Stimulated activated CD8-positive, alpha-beta memory T cell treated with anti-CD3 and anti-CD28 coated beads, Interleukin-7, amount 100 ng/mL, for 1 hour (primary cell): ENCODE results near the gene BRCA1.
"Not testable (repeated sequence)": the region's sequence is repeated elsewhere in the genome, so short reads cannot be mapped to it uniquely, and the experiment has no call there.

ENCODE experiments used
- DNase-seq, 2 donors: peaks; one replicate each; pipeline ENCODE4 v3.0.0-alpha.2; 2020; ENCODE audit warnings: low read depth in 2 of 2

BRCA1 gene

DNA sequence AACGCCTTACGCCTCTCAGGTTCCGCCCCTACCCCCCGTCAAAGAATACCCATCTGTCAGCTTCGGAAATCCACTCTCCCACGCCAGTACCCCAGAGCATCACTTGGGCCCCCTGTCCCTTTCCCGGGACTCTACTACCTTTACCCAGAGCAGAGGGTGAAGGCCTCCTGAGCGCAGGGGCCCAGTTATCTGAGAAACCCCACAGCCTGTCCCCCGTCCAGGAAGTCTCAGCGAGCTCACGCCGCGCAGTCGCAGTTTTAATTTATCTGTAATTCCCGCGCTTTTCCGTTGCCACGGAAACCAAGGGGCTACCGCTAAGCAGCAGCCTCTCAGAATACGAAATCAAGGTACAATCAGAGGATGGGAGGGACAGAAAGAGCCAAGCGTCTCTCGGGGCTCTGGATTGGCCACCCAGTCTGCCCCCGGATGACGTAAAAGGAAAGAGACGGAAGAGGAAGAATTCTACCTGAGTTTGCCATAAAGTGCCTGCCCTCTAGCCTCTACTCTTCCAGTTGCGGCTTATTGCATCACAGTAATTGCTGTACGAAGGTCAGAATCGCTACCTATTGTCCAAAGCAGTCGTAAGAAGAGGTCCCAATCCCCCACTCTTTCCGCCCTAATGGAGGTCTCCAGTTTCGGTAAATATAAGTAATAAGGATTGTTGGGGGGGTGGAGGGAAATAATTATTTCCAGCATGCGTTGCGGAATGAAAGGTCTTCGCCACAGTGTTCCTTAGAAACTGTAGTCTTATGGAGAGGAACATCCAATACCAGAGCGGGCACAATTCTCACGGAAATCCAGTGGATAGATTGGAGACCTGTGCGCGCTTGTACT, at the start of gene BRCA1:
TSS of gene BRCA1 (minus strand) at position 232 of the 834 bp plus-strand sequence. CDS start 1,268 bp downstream, outside the sequence.
- DNase-seq: peak; percentile 83 to 86

DNA sequence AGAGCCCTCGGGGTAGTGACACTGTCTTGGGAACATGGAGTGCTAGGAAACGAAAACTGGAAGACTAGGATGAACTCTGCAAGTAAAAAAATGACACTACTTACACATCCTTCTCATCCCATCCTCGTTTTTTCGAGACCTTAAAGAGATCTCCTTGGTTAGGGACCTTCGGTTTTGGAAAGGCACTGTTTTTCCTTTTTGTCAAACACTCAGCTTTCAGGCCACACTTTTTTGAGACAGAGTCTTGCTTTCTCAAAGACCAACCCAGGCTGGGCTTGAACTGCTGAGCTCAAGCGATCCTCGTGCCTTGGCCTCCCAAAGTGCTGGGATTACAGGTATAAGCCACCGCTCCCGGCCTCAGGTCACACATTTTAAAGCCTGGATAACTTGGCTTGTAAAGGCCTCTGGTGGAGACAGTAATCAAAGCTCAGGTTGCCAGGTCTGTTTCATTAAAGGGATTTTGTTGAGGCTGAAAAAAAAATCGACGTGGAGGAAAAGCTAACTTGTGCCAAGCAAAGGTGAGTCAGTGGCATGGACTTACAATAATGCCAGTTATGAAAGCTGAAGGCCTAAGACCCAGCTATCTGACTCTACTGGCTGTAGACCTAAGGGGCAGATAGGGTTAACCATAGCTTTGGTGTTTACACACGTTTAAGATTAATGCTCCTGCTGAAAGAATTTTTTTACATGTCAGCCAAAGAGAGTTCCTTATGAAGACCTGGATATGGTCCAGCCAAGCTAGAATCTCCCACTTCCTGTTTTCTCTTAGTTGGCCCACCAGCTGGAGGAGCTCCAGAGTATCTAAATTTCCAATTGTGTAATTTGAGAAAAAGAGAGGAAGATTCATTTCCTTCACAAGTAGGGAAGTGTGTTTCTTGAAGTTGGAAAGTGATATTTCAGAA, 46.7 kb upstream of the BRCA1 start:
- no peak for DNase-seq

DNA sequence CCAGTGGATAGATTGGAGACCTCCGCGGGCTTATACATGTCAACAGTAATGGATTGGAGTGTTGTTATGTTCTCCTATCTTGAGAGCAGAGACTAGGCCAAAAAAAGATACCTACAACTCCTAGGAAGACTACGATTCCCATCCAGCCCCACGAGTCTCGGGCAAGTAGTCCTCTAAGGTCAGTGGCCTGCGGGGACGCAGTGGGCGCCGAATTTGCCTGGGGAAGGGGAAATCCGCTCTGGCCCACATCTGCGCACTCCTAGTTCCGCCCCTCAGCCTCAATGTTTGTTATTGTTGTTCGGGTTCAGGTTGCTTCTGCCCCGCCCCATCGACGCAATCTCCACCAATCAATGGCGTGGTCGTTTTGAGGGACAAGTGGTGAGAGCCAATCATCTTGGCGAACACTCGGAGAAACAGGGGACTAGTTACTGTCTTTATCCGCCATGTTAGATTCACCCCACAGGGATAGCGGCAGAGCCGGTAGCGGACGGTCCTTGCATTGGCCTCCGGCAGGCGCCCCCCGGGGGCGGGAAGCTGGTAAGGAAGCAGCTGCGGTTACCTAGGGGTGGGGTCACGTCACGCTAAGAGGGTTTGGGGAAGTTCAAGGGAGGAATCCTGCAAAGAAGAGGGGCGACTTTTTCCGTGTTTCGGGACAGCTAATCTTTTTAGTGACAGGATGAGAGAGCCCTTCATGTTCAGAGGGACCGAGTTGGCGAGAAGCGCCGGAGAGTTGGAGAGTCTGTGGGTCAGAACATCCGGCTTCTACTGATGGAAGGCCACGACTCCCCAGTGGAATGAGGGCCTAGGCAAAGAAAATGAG, 45.8 kb upstream of the BRCA1 start, which contains the start of gene NBR1:
TSS of gene NBR1 (plus strand) at position 449 of the 820 bp plus-strand sequence. CDS start 4,586 bp downstream, outside the sequence.
- peak; percentile 86 to 89 for DNase-seq

DNA sequence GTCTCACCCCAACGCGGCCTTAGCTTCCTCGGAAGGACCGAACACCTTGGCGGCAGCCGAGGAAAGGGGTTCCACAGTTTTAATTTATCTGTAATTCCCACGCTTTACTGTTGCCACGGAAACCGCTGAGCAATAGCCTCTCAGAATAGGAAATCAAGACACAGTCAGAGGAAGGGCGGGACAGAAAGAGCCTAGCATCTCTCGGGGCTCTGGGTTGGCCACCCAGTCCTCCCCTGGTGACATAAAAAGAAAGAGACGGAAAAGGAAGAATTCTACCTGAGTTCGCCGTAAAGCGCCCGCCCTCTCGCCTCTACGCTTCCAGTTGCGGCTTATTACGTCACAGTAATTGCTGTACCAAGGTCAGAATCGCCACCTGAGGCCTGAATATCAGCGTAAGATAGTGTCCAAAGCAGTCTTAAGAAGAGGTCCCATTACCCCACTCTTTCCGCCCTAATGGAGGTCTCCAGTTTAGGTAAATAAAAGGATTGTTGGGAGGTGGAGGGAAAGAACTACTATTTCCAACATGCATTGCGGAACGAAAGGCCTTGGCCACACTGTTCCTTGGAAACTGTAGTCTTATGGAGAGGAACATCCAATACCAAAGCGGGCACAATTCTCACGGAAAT, 45.1 kb upstream of the BRCA1 start:
- peak; percentile 64 to 68 for DNase-seq

DNA sequence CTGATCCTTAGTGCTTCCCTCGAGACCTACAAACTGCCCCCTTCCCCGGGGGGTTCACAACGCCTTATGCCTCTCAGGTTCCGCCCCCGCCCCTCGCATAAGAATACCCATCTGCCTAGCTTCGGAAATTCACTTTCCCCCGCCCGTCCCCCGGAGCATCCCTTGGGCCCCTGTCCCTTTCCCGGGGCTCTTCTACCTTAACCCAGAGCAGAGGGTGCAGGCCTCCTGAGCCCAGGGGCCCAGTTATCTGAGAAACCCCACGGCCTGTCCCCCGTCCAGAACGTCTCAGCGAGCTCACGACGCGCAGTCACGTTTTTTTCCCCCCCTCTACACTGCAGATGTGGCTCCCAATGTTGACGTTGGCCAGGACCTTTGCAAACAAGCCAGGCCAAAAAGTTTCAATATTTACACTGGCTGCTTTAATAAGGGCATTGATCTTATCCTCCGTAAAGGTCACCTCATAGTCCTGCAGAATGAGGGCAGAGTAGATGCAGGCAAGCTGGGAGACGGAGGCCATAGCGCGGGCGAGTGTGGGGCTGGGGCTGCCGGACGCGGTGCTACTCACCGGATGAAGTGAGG, 44.5 kb upstream of the BRCA1 start:
- DNase-seq: no peak

DNA sequence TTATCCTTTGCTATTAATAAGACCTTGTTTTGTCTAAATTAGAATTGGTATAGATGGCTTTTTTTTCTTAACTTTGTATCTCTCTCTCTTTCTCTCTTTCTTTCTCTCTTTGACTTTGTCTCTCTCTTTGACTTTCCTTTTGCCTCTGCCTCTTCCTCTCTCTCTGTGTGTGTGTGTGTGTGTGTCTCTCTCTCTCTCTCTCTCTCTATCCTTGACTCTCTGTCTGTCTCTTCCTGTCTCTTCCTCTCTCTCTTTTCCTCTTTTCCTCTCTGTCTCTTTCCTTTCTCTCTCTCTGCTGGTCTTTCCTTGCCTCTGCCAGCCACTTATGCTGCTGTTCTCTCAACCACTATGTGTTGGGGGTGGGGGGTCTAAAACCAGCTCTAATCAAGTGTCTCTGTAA, 40.8 kb upstream of the BRCA1 start:
- not testable (repeated sequence) for DNase-seq

DNA sequence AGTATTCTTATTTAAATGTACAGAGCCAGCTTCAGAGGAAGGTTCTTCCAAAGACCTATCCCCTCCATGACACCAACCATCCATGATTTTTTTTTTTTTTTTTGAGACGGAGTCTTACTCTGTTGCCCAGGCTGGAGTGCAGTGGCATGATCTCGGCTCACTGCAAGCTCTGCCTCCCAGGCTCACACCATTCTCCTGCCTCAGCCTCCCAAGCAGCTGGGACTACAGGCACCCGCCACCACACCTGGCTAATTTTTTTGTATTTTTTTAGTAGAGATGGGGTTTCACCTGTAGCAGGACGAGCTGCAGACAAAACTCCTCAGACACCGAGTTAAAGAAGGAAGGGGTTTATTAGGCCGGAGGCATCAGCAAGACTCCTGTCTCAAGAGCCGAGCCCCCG, 34.8 kb upstream of the BRCA1 start:
- DNase-seq: not testable (repeated sequence)

DNA sequence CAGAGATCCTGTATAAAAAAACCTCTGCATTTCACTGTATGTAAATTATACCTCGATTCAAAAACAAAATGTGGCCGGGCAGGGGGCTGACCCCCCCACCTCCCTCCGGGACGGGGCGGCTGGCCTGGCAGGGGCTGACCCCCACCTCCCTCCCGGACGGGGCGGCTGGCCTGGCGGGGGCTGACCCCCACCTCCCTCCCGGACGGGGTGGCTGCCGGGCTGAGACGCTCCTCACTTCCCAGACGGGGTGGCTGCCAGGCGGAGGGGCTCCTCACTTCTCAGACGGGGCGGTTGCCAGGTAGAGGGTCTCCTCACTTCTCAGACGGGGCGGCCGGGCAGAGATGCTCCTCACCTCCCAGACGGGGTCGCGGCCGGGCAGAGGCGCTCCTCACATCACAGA, 34.1 kb upstream of the BRCA1 start:
- DNase-seq: not testable (repeated sequence)

DNA sequence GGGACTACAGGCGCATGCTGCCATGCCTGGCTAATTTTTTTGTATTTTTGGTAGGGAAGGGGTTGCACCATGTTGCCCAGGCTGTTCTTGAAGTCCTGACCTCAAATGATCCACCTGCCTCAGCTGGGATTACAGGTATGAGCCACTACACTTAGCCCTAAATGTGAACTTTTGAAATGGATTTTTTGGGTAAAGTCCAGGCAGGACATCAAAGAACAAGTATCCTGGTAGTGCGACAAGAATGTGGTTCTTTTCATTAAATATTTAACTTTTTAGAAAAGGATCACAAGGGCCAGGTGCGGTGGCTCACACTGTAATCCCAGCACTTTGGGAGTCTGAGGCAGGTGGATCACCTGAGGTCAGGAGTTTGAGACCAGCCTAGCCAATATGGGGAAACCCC, 30.5 kb upstream of the BRCA1 start:
- DNase-seq: no peak

DNA sequence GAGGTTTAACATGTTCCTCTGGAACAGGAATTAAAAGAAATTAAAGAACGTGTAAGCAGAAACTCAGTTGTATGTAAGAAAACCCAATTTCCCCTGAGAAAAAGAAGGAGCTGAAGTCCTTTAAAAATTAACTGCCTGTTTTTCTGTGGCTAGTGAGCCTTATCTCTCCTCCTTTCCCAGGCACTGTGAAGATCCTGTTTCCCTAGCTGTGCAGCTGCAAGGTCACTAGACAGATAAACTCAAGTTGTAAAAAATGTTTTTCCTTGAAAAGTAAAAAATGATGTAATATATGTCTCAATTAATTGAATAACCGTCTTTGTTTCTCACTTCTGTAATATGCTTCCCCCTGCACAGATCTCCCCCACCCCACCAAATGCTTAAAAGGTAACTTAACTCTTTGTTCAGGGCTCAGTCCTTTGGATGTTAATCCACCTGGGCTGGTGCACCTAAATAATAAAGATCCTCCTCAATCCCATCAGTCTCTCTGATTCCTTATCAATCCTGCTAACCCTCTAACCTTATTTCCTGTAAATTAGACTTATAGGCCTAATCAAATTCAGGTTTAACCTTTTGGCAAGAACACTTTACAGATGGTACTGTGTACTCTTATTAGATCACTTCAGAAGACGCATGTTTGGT, 28.2 kb upstream of the BRCA1 start:
- DNase-seq: not testable (repeated sequence)

DNA sequence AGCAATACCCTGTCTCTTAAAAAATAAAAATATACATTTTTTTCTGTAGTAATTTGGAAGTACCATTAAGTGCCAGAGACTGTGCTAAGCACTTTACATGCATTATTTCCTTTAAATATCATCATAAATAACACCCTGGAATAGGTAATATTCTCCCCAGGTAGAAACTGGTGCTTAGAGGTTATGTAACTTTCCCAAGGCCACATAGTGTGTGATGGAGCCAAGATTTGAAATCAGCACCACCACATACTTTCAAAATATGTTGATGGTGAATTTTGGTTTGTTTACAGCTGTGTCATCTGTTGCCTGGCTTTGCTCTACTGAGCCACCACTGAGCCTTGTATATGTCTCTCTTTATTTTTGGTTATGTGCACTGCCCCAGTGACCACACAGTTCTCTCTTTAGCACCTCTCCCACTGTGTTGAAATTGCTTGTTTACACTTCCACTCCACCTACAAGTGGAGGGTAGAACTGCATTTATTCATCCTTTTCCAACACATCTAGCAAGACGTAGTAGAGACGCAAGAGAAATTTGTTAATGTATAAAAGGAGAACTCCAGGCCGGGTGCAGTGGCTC, 26.8 kb upstream of the BRCA1 start:
- no peak for DNase-seq

DNA sequence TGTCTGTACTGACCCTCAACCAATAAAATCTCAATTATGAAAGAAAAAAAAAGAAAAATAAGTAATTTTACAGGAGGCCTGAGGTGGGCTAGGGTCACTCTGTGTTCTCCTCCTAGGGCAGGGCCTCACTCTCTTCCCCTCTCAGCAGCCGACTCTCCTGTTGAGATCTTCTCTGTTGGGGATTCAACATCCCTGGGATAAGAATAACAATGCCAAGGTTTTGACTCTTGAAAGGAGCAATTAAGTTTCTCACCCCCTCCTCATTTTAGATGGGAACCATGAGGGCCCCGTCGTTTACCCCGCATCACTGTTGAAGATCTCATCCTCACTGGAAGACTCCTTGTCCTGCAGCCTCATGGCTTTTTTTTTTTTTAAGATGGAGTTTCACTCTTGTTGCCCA, 21.5 kb upstream of the BRCA1 start:
- DNase-seq: no peak

DNA sequence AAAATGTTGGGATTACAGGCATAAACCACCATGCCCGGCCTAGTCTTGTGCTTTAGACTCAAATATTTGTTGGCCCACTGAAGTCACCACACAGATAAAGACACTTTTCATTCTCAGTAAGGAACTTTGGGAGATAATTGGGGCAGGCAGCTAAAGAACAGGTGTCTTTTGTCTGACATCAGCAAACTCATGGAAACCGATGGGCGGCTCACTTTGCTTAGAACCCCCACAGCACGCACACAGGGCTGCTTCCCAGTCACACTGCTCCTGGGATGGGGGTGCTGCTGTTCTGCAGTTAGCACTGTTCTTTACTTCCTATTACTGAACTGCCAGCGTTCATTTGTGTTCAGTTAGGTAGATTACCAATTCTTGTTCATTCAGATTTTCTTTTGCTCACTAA, 18.0 kb upstream of the BRCA1 start:
- DNase-seq: no peak

DNA sequence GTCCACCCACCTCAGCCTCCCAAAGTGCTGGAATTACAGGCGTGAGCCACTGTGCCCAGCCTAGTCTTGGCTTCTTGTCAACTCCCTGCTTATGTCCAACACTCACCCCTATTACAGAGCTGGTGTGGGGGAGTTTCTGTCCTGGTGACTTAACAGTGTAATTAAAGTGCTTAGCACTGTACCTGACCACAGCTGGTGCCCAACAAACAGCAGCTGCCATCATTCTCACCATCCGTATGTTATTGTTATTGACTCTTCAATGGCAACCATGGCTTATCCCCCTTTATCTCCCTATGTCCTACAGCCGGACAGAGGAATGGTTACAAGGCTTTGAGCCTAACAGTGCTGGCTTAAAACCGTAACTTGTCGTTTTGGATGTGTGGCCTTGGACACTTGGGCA, 17.0 kb upstream of the BRCA1 start:
- no peak for DNase-seq

DNA sequence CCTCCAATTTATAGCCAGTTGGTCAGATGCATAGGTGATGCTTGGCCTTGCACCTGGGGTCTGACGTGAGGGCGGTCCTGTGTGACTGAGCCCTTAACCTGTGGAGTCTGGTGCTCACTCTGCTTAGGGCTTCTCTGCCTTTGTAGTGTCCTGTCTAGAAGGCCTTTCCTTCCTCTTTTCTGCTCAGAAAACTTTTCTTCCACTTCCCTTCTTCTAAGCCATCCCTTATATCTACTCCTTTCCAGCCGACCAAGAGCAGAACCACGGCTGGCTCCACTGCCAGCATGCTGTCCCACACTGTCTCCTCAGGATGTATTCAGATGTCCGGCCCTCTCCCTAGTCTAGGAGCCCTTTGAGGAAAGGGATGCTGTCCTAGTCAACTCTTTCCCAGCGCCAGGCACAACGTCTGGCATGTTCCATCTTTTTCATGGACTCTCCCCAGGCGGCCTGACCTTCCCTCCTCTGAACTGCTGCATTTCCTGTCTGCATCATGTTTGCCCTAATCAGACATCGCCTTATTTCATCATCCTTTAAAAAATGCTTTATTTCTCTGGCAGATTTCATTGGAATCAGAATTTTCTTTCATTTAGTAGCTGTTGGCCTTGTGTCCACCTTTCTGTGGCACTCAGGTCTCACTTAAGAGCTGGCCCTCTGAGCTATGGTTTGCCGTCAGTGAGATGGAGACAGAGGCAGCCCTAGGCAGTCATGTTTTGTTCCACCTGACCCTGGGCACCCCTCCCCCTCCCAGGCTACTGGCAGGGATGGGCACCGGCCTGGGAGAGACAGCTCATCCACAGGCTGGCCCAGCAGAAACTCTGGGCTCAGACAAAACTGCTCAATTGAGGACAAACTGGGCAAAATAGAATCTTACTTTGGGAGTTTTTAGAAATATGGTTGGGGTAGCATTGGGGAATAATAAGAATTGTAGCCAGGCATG, 15.5 kb upstream of the BRCA1 start:
- DNase-seq: no peak

DNA sequence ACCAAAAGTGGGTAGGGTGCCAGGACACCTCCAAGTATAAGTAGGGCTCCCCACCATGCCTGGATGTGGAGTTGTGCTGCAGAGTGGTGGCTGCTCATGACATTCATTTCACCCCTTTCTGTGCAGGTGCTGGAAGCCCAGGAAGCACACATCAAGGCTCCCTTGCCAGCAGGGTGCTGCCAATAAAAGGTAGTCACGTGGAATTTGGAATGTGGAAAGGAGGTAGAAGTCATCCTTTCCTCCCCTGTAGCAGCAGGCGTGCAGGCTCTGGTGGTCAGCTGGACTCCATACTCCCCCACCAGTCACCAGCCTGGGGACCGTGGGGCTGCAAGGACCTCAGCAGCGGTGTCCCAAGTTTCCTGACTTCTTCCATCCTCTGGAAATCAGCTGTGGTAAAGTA, 13.4 kb upstream of the BRCA1 start:
- not testable (repeated sequence) for DNase-seq

DNA sequence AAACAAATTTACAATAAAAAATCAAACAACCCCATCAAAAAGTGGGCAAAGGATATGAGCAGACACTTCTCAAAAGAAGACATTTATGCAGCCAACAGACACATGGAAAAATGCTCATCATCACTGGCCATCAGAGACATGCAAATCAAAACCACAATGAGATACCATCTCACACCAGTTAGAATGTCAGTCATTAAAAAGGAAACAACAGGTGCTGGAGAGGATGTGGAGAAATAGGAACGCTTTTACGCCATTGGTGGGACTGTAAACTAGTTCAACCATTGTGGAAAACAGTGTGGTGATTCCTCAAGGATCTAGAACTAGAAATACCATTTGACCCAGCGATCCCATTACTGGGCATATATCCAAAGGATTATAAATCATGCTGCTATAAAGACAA, 11.4 kb upstream of the BRCA1 start:
- DNase-seq: not testable (repeated sequence)

DNA sequence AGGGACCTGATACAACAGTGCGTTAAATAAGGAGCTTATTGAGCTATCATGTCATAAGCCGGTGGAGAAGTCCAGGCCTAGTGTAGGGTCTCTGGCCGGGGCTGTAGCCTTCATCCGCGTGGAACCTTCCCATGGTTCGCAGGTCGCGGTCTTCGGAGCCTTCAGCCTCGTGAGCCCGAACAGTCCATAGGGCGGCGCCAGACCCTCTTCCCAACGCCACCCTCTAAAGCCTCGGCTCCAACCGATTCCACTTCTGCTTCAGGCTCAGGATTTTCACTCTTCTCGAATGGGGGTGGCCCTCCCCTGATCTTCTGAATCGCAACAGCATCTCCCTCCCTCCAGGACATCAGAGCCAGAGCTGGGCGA, 10.3 kb upstream of the BRCA1 start:
- DNase-seq: no peak
